ENCODE results near the gene CCDC9B.

Gene CCDC9B

DNA sequence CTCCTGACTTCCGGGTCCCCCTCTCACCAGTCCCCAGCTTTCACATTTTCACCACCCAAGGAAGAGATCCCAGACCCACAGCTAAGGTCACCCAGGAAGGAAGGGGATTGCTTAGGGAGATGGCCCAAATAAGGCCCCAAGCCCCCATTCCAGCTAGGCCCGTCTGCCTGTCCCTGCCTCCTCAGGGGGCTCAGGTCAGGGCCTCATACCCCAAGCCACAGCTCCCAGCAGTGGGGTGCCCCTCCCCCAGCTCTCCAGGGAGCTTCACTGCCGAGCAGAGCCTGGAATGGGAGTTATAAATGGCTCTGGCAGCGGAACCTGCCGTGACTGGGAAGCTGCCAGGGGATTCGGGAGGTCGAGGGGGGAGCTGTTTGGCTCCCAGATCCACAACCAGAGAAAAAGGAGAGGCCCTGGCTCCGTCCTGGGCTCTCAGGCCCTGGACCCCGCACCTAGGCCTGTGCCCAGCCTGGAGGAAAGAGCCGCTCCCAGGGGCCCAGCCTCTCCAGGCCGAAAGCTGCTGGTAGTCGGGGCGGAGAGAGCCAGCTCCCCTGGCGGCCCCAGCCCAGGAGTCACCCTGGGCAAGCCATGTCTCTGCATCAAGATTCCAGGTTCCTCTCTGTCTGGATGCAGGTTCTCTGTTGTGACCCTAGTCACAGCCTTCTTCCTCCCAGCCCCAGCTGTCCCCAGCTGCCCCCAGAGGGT is 550 bp downstream of the CCDC9B start:
- no peaks in the 10 kb centered on the region for H3K9me2 ChIP-seq (replicated peaks; ENCODE audit: control insufficient read depth, low read length)
- no peaks in the 10 kb centered on the region for H3F3A ChIP-seq (ENCODE audit: control insufficient read depth, insufficient read depth)
- H3K27ac ChIP-seq (ENCODE audit: low read depth, low read length) = no peak overlapping the region
- H4K20me1 ChIP-seq (ENCODE audit: control insufficient read depth, insufficient read depth, low read depth, low read length) = no peaks in the 10 kb centered on the region
- H3K4me1 ChIP-seq (ENCODE audit: control insufficient read depth, low read length) = peaks cover 10% of the 10 kb centered on the region
- TF ChIP-seq CTCF (IDR thresholded peaks at IDR 0.05; ENCODE audit: low read depth, low read length, poor library complexity, severe bottlenecking) = no peak
- TF ChIP-seq EZH2phosphoT487 (IDR thresholded peaks at IDR 0.05; ENCODE audit: borderline replicate concordance, low read length) = no peak
- H3K4me3 ChIP-seq (ENCODE audit: low read length) = no peak overlapping the region
- H3K9me3 ChIP-seq (ENCODE audit: control insufficient read depth, insufficient read depth, low read length) = no peaks in the 10 kb centered on the region
- H3K4me2 ChIP-seq (ENCODE audit: low read length) = no peak overlapping the region
- no peaks in the 10 kb centered on the region for H3K27me3 ChIP-seq (ENCODE audit: control insufficient read depth, low read length)
- no peaks in the 10 kb centered on the region for H3K79me2 ChIP-seq (ENCODE audit: control insufficient read depth, low read length)
- no peaks in the 10 kb centered on the region for H3K36me3 ChIP-seq (ENCODE audit: control insufficient read depth, low read length)

GRCh38 chr15:40339621-40339945 is 1.2 kb downstream of the CCDC9B start:
- H4K20me1 ChIP-seq (ENCODE audit: control insufficient read depth, insufficient read depth, low read depth, low read length) = no peaks in the 10 kb centered on the region
- peaks cover 13% of the 10 kb centered on the region for H3K4me1 ChIP-seq (ENCODE audit: control insufficient read depth, low read length)
- H3K79me2 ChIP-seq (ENCODE audit: control insufficient read depth, low read length) = no peaks in the 10 kb centered on the region
- H3K4me3 ChIP-seq (ENCODE audit: low read length) = no peak overlapping the region
- H3K27ac ChIP-seq (ENCODE audit: low read depth, low read length) = no peak overlapping the region
- no peaks in the 10 kb centered on the region for H3K9me3 ChIP-seq (ENCODE audit: control insufficient read depth, insufficient read depth, low read length)
- TF ChIP-seq EZH2phosphoT487 (IDR thresholded peaks at IDR 0.05; ENCODE audit: borderline replicate concordance, low read length) = no peak
- TF ChIP-seq CTCF (IDR thresholded peaks at IDR 0.05; ENCODE audit: low read depth, low read length, poor library complexity, severe bottlenecking) = no peak
- H3F3A ChIP-seq (ENCODE audit: control insufficient read depth, insufficient read depth) = no peaks in the 10 kb centered on the region
- H3K4me2 ChIP-seq (ENCODE audit: low read length) = no peak overlapping the region
- H3K27me3 ChIP-seq (ENCODE audit: control insufficient read depth, low read length) = no peaks in the 10 kb centered on the region
- no peaks in the 10 kb centered on the region for H3K36me3 ChIP-seq (ENCODE audit: control insufficient read depth, low read length)
- H3K9me2 ChIP-seq (replicated peaks; ENCODE audit: control insufficient read depth, low read length) = no peaks in the 10 kb centered on the region

DNA sequence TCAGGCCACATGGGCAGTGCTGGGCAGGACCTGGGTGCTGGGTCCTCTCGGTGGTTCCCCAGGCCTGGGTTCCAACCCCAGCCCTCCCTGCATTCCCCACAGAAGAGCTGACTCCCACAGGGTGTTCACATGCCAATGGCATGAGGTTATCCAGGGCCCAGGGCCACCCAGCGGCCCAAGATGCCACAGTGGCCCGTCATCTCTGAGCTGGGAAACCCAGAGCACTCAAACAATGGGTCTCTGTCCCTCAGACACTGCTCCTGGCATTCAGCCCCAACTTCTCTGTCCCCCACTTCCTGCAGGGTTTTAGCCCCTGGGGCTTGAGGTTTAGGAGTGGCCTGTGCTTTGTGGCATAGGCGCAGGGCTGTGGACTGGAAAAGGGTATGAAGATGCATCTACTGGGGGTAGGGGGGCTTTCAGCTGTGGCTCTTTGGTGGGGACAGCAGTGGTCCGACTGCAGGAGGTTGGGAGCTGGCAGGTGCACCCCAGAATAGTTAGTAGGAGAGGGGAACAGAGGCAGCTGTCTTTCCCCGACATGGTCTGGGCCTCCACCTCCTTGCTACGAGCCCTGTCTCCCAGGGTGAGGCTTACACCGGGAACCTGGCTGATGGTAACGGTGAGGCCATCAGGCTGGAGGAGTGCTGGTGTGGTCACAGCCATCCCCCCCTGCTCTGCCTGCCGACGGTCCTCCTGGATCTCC is 1.7 kb downstream of the CCDC9B start:
- no peak overlapping the region for H3K27ac ChIP-seq (ENCODE audit: low read depth, low read length)
- H3F3A ChIP-seq (ENCODE audit: control insufficient read depth, insufficient read depth) = no peaks in the 10 kb centered on the region
- no peak for TF ChIP-seq EZH2phosphoT487 (IDR thresholded peaks at IDR 0.05; ENCODE audit: borderline replicate concordance, low read length)
- no peak for TF ChIP-seq CTCF (IDR thresholded peaks at IDR 0.05; ENCODE audit: low read depth, low read length, poor library complexity, severe bottlenecking)
- no peaks in the 10 kb centered on the region for H3K9me3 ChIP-seq (ENCODE audit: control insufficient read depth, insufficient read depth, low read length)
- no peaks in the 10 kb centered on the region for H4K20me1 ChIP-seq (ENCODE audit: control insufficient read depth, insufficient read depth, low read depth, low read length)
- no peak overlapping the region for H3K4me3 ChIP-seq (ENCODE audit: low read length)
- no peaks in the 10 kb centered on the region for H3K79me2 ChIP-seq (ENCODE audit: control insufficient read depth, low read length)
- no peaks in the 10 kb centered on the region for H3K27me3 ChIP-seq (ENCODE audit: control insufficient read depth, low read length)
- H3K4me2 ChIP-seq (ENCODE audit: low read length) = no peak overlapping the region
- peaks cover 16% of the 10 kb centered on the region for H3K4me1 ChIP-seq (ENCODE audit: control insufficient read depth, low read length)
- H3K36me3 ChIP-seq (ENCODE audit: control insufficient read depth, low read length) = no peaks in the 10 kb centered on the region
- no peaks in the 10 kb centered on the region for H3K9me2 ChIP-seq (replicated peaks; ENCODE audit: control insufficient read depth, low read length)
